GM21825 (cell line): Measurements from ENCODE around the gene CDT1.
A peak's percentile ranks its signal among the peaks of the same experiment; 100 is the strongest.

Source experiments
- ATAC-seq: cut with Tn5 transposase; IDR thresholded peaks from one replicate; pipeline ENCODE4 v1.9.1; 2021; ENCODE audit warnings: mild to moderate bottlenecking, moderate library complexity; ENCODE audit not compliant: unreplicated experiment

The CDT1 gene

DNA sequence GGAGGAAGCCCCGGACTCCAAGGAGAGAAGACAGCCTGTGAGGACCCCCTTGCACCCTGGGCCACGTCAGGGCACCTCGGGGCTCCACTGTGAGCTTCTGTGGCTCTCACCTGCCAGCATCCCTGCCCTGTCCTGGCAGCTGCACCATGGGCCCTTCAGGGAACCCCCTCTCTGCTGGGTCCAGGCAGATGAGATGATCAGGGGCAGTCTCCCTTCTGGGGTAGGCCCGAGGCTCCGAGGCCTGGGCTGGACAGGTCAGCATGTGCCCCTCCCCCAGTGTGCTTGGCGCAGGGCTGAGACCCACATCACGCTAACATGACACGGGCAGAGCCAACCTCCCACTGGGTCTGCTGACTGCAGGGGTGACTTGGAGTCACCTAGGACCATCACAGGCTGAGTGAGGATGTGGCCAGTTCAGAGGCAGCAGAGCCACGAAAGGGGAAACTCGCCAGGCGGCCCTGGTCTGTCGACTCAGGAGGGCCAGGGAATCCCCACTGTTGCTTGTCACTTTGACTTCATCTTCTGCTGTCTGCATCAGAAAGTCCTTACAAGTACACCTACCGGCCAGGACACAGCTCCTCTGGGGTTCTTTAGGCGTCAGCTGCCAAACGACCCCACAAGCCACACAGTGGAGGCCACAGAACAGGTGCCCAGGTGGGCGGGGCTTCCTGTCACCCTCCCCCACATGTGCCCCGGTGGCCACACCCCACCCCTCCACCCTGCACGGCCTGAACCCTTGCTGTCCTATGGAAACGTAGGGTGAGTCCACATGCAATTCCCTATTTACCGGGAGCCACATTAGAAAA is 50.9 kb downstream of the CDT1 start:
- no peak for ATAC-seq

- no peak for ATAC-seq
Measured at GRCh38 chr16:88855176-88855575, 51.6 kb downstream of the CDT1 start.

GRCh38 chr16:88855736-88856121 is 52.1 kb downstream of the CDT1 start:
- no peak for ATAC-seq

GRCh38 chr16:88856122-88856827 is 52.7 kb downstream of the CDT1 start:
- ATAC-seq = no peak

GRCh38 chr16:88856828-88857727 is 53.5 kb downstream of the CDT1 start, which contains the start of the genes GALNS and TRAPPC2L:
TSS of gene GALNS (minus strand) at chr16:88856947. CDS start at chr16:88856877, 70 bp downstream.
TSS of gene TRAPPC2L (plus strand) at chr16:88857127. CDS start at chr16:88857151, 24 bp downstream.
- ATAC-seq = peak; percentile 73

DNA sequence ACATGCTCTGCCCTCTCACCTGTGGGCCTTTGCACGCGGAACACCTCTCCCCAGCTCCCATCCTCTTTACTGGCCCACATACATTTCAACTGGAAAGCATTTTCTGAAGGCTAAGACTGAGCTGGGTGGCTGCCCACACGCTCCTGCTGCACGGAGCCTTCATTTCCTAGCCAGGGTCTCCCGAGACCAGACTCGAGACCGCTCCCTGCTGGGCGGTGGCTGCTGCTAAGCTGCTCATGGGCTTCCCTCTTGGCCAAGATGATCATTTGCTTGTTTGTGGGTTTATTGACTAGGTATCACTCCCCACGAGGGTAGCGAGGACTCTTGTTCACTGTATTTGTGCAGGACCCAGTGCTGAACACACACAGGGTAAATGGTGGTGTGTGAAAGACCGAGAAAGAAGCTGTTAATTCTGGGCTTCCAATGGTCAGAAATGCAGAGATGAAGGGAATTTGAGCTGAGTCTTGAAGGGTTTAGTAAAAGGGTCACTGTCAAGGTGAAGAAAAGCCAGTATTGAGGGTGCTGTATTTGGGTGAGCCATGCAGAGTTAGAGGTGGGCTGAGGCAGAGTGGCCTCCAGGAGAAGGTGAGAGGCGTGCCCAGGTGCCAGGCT is 54.2 kb downstream of the CDT1 start:
- peak; percentile 42 for ATAC-seq
